ENCODE data around the gene ARHGEF40. TPM values are rescaled to one million over a fixed set of nuclear protein-coding genes. Genes with fewer than 3 reads are reported as not detected.

The ARHGEF40 gene
- total RNA-seq, 4 donors from 2014 or later: 10.4 to 15.7 (median 12.9) TPM

DNA sequence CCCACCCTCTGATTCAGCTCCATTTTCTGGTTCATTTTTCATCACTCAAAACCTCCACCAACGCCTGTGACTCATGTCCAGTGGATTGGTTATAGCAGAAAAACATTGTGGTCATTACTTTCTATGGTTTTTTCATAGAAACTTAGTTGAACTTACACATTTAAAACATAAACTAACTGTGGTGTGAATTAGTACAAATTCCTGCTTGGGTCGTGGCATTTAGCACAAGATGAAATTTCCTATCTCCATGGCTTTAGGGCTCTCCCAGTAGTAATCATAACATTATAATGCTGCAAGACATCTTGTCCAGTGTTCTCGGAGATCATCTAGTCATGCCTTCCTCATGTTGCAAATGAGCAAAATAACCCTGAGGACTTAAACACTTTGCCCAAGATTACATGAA lies 20.8 kb upstream of the ARHGEF40 start:
- no peak for TF ChIP-seq POLR2A (IDR thresholded peaks at IDR 0.05)
- TF ChIP-seq, protein P1, sequence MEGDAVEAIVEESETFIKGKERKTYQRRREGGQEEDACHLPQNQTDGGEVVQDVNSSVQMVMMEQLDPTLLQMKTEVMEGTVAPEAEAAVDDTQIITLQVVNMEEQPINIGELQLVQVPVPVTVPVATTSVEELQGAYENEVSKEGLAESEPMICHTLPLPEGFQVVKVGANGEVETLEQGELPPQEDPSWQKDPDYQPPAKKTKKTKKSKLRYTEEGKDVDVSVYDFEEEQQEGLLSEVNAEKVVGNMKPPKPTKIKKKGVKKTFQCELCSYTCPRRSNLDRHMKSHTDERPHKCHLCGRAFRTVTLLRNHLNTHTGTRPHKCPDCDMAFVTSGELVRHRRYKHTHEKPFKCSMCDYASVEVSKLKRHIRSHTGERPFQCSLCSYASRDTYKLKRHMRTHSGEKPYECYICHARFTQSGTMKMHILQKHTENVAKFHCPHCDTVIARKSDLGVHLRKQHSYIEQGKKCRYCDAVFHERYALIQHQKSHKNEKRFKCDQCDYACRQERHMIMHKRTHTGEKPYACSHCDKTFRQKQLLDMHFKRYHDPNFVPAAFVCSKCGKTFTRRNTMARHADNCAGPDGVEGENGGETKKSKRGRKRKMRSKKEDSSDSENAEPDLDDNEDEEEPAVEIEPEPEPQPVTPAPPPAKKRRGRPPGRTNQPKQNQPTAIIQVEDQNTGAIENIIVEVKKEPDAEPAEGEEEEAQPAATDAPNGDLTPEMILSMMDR (IDR thresholded peaks at IDR 0.05 in 4 of 5, conservative IDR thresholded peaks at IDR 0.05 in 1 of 5): no peak
- no peak for ATAC-seq
- intact Hi-C loops (cut with DNase I; ENCODE audit: low total_unique reads): loop anchor here (10.0 kb wide), 1 partner anchor 434 kb away; no protein-coding TSS in a partner anchor

DNA sequence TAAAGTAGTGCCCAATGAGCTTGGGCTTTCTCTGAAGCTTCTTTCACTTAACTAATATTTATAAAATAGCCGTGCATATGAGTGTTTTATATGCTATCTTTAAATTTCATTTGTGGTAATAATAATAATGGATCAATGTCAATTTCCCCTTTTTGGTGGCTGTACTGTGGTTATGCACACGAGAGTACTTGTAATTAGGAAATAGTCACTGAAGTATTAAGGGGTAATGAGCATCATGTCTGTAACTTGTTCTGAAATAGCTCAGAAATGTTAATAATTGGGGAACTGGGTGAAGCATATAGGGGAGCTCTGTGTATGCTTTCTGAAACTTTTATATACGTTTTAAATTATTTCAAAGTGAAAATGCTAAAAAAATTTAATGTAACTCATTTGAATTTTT lies 19.5 kb upstream of the ARHGEF40 start:
- intact Hi-C loops (cut with DNase I; ENCODE audit: low total_unique reads): no loop called here
- in situ Hi-C loops (cut with MboI; ENCODE audit: low sequenced_read_pairs in 4 of 4): loop anchor here in 1 of 4 donors (25.0 kb wide), 1 partner anchor 363 kb away; the partner anchor contains the start of genes ANG and RNASE4
- Histone ChIP-seq H3K9me3 (no peaks in the 10 kb centered on the region), H3K4me1 (peaks cover 13 to 22% of the 10 kb centered on the region in 2 donors), H3K27ac (no peak overlapping the region), H3K27me3 (no peaks in the 10 kb centered on the region), H3K36me3 (no peaks in the 10 kb centered on the region), H3K4me3 (no peak overlapping the region)
- ATAC-seq (no peak), DNase-seq (no peak)
- TF ChIP-seq, protein P1 (IDR thresholded peaks at IDR 0.05 in 4 of 5, conservative IDR thresholded peaks at IDR 0.05 in 1 of 5): no peak
- TF ChIP-seq POLR2A (IDR thresholded peaks at IDR 0.05): no peak

More for the DNA sequence above, 20.8 kb upstream of the ARHGEF40 start:
- Histone ChIP-seq H3K27ac (no peak overlapping the region), H3K27me3 (no peaks in the 10 kb centered on the region), H3K36me3 (no peaks in the 10 kb centered on the region), H3K9me3 (no peaks in the 10 kb centered on the region), H3K4me1 (peaks cover 18 to 22% of the 10 kb centered on the region in 2 donors), H3K4me3 (no peak overlapping the region)
- DNase-seq: no peak
- in situ Hi-C loops (cut with MboI; ENCODE audit: low sequenced_read_pairs in 4 of 4): loop anchor here in 1 of 4 donors (25.0 kb wide), 1 partner anchor 587 kb away; the partner anchor contains the start of genes APEX1, OSGEP, PIP4P1 and PNP

DNA sequence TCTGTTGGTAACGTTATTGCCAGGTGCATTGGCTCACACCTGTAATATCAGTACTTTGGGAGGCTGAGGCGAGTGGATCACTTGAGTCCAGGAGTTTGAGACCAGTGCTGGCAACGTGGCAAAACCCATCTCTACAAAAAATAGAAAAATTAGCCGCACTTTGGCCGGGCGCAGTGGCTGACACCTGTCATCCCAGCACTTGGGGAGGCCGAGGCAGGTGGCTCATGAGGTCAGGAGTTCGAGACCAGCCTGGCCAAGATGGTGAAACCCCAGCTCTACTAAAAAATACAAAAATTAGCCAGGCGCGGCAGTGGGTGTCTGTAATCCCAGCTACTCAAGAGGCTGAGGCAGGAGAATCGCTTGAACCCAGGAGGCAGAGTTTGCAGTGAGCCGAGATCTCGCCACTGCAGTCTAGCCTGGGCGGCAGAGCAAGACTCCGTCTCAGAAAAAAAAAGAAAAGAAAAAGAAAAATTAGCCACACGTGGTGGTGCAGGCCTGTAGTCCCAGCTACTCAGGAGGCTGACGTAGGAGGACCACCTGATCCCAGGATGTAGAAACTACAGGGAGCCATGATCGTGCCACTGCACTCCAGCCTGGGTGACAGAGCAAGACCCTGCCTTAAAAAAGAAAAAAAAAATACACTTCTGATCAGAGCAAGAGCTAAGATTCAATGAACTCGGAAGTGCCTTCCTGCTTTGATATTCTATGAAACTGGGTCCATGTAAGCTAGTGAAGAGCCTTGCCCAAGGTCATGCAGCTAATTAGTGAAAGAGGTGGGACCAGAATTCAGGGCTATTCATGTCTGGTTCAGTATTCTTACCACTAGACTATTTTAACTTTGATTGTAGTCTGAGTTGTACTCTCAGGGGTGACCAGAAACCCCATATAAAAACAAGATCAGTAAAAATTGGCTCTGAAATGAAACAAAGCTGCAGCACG lies 16.7 kb upstream of the ARHGEF40 start:
- Histone ChIP-seq H3K27ac (no peak overlapping the region), H3K4me1 (peaks cover 0 to 3% of the 10 kb centered on the region in 2 donors), H3K27me3 (no peaks in the 10 kb centered on the region), H3K4me3 (no peak overlapping the region), H3K9me3 (no peaks in the 10 kb centered on the region), H3K36me3 (no peaks in the 10 kb centered on the region)
- DNase-seq (no peak), ATAC-seq (no peak)
- no peak for TF ChIP-seq POLR2A (IDR thresholded peaks at IDR 0.05)
- TF ChIP-seq, protein P1 (IDR thresholded peaks at IDR 0.05 in 4 of 5, conservative IDR thresholded peaks at IDR 0.05 in 1 of 5): no peak
- intact Hi-C loops (cut with DNase I; ENCODE audit: low total_unique reads): no loop called here
- in situ Hi-C loops (cut with MboI; ENCODE audit: low sequenced_read_pairs in 4 of 4): loop anchor here in 1 of 4 donors (25.0 kb wide), 1 partner anchor 366 kb away; the partner anchor contains the start of genes ANG and RNASE4

DNA sequence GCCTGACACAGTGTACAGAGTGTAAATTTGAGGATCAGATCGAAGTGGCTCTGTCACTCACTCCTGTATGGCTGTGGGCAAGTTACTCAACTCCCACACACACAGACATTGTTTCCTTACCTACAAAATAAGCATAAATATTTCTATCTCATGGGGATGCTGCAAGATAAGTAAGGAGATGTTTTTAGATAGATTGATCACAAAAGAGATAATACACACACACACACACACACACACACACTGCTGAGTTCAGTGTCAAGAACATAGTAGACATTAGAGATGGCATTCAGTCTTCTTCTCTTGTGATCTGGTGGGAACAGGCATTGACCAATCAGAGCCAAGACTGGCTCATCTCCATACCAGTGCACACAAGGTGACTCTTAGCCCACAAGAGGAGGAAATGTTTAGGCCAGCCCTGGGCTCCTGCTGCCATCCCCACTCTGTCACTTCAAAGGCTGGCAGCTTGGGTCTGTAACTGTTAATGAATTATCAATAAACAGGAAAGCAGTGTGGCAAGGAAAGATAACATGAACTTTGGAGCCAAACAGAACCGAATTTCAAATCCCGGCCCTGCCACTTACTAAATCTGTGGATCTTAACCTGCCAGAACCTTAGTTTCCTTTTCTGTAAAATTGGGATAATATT lies 15.9 kb upstream of the ARHGEF40 start:
- no peaks in the 10 kb centered on the region for H3K36me3 ChIP-seq
- no peak overlapping the region for H3K4me3 ChIP-seq
- TF ChIP-seq, protein P1 (IDR thresholded peaks at IDR 0.05 in 4 of 5, conservative IDR thresholded peaks at IDR 0.05 in 1 of 5): no peak
- no peak for TF ChIP-seq POLR2A (IDR thresholded peaks at IDR 0.05)
- in situ Hi-C loops (cut with MboI; ENCODE audit: low sequenced_read_pairs in 4 of 4): loop anchor here in 1 of 4 donors (25.0 kb wide), 1 partner anchor 367 kb away; the partner anchor contains the start of genes ANG and RNASE4
- no peaks in the 10 kb centered on the region for H3K4me1 ChIP-seq
- H3K27me3 ChIP-seq: no peaks in the 10 kb centered on the region
- no peak overlapping the region for H3K27ac ChIP-seq
- DNase-seq: no peak
- intact Hi-C loops (cut with DNase I; ENCODE audit: low total_unique reads): no loop called here
- no peak for ATAC-seq
- no peaks in the 10 kb centered on the region for H3K9me3 ChIP-seq
